Limb (tissue), 2 donors: ENCODE results near the gene ARHGEF17.

Experiments
- DNase-seq, 2 donors: peaks; one replicate each; pipeline ENCODE4 v3.0.0-alpha.2; 2016; ENCODE audit errors: extremely low spot score in 2 of 2

Gene ARHGEF17

GRCh38 chr11:73350908-73351636 is 43.0 kb downstream of the ARHGEF17 start:
- peak; percentile 62 to 77 for DNase-seq

DNA sequence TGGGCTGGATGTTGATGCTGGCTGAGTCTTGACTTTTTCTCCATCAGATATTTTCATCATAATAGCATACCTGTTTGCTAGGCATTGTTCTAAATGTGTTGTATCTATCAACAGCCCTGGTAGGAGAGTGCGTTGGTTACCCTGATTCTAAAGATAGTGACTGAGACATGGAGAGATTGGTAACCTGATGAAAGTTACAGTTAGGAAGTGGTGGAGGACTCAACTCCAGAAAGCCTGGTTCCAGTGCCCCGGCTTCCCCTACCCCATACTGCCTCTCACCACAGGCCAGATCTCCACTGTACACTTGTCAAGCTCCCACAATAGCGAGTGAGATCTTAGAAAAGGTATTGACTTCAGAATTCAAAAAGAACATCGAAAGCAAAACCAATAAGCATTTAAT is 45.3 kb downstream of the ARHGEF17 start:
- no peak for DNase-seq

DNA sequence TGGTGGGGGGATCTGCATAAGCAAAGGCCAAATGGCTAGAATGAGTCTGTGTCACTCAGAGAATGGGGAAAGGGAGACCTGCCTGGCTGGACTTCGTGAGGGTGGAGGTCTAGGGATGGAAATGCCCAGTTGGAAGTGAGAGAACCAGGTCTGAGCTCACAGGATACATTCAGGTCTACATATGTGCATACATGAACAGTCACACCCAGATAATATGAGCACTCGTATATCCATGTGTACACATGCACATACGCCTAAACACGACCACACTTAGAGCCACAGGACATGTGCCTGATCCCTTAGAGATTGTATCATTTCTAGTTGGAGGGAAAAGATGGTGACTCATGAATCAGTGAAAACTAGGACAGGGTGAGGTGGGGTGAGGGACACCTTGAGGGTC is 47.0 kb downstream of the ARHGEF17 start:
- no peak for DNase-seq

DNA sequence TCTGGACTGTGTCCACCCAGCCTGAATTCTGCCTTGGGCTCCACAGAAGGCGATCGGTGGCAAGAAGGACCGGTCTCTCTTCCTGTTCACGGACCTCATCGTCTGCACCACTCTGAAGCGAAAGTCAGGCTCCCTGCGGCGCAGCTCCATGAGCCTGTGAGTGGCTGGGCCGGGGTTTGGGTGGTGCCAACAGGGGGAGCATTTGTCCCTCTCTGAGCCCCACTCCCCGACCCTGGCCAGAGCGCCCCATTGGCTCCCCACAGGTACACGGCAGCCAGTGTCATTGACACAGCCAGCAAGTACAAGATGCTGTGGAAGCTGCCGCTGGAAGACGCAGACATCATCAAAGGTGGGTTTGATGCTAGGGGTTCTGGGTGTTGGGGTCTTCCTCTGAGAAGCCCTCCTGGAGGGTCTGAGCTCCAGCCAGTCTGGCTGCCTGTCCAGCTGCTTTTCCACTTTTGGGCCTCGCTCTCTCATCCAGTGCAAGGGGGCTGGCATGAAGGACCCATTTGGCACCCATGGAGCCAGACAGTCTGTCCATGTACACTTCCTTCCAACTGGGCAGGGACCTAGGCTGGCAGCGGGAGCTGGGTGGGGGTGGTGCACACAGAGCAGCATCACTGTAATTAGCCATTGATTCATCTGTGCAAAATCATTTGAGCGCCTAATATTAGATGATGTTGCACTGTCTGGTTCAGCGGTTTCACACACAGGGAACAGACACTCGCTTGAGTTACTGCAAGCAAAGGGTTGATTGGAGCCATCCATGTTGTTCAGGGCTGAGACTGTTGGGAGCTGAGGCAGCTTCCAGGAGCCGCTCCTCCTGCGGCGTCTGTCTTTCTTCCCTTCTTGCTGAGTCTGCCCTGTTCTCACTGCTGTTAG is 49.1 kb downstream of the ARHGEF17 start:
- no peak for DNase-seq

- no peak for DNase-seq
These were observed 50.0 kb downstream of the ARHGEF17 start for GRCh38 chr11:73358071-73358470.

DNA sequence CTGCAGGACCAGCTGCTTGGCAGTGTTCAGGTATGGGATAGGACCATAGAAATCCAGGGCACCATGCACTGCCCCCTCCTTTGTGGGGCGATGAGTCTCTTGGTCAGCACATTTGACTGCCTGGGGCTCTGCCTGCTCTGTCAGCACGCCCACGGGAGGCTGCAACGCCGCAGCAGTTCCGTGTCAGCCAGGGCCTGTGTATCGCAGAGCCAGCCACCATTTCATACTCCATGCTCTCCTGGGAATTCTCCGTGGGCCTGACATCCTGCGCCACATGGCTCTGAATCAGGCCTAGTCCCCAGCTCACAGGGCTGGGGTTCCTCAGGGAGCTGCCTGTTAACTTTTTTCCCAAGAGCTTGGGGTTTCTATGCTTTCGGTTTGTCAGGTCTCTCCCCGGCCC is 51.3 kb downstream of the ARHGEF17 start:
- no peak for DNase-seq

- no peak for DNase-seq
These were observed 52.1 kb downstream of the ARHGEF17 start for GRCh38 chr11:73359930-73360742.

GRCh38 chr11:73360743-73361369 is 52.8 kb downstream of the ARHGEF17 start:
- DNase-seq: no peak

DNA sequence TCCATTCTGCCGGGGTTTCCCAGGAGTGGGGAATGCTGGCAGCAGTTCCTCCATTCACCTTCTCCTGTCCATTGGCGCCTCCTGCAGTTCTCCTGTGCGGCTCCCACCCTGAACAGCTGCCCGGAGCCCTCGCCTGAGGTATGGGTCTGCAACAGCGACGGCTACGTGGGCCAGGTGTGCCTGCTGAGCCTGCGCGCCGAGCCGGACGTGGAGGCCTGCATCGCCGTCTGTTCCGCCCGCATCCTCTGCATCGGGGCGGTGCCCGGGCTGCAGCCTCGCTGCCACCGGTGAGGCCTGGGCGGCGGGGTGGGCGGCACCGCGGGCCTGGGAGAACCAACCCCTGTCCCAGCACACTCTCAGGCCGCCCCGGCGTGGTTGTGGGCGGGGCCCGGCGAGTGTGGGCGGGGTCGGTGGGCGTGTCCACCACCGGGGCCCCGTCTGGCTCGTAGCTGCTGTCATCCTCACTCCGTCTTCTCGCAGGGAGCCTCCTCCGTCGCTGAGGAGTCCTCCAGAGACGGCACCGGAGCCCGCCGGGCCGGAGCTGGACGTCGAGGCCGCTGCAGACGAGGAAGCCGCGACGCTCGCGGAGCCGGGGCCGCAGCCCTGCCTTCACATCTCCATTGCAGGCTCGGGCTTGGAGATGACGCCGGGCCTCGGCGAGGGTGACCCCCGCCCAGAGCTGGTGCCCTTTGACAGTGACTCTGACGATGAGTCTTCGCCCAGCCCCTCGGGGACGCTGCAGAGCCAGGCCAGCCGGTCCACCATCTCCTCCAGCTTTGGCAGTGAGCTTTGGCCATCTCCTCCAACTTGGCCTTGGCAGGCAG is 54.1 kb downstream of the ARHGEF17 start:
- DNase-seq: peak in 1 of 2 donors; percentile 62

DNA sequence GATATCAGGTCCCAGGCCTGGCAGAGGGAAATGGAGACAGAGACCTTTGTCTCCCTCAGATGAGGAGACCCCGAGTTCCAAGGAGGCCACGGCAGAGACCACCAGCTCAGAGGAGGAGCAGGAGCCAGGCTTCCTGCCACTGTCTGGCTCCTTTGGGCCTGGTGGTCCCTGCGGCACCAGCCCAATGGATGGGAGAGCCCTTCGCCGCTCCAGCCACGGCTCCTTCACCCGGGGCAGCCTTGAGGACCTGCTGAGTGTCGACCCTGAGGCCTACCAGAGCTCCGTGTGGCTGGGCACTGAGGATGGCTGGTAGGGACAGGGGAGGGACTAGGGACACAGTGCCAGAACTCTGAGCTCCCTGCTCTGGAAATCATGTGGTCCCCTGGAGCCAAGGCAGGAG is 55.1 kb downstream of the ARHGEF17 start:
- DNase-seq: no peak

GRCh38 chr11:73365352-73366264 is 57.5 kb downstream of the ARHGEF17 start:
- no peak for DNase-seq

- no peak for DNase-seq
These were observed 58.2 kb downstream of the ARHGEF17 start for GRCh38 chr11:73366265-73366610.

GRCh38 chr11:73366953-73367352 is 58.9 kb downstream of the ARHGEF17 start:
- DNase-seq: no peak

- no peak for DNase-seq
These were observed 59.5 kb downstream of the ARHGEF17 start for GRCh38 chr11:73367482-73368024.

GRCh38 chr11:73372375-73372993 is 64.4 kb downstream of the ARHGEF17 start:
- DNase-seq: no peak

GRCh38 chr11:73374151-73374550 is 66.1 kb downstream of the ARHGEF17 start:
- no peak for DNase-seq

GRCh38 chr11:73375830-73376159 is 67.7 kb downstream of the ARHGEF17 start:
- DNase-seq: no peak

- DNase-seq: peak; percentile 90 to 96
These were observed 68.2 kb downstream of the ARHGEF17 start, which contains the start of gene RELT for GRCh38 chr11:73376160-73376802. Gene RELT (plus strand): TSS chr11:73376399. CDS start chr11:73389137, 12,738 bp downstream.
